ENCODE results near the gene OR6Q1.

Gene OR6Q1

GRCh38 chr11:58060535-58060934, 29.8 kb downstream of the OR6Q1 start:
- H3K4me1 ChIP-seq = no peaks in the 10 kb centered on the region
- H3K36me3 ChIP-seq = no peaks in the 10 kb centered on the region
- H3K4me3 ChIP-seq (ENCODE audit: low read depth, low read length) = no peak overlapping the region
- no peak for DNase-seq
- TF ChIP-seq CTCF (IDR thresholded peaks at IDR 0.05; ENCODE audit: low read depth, low read length) = no peak
- no peaks in the 10 kb centered on the region for H3K9me3 ChIP-seq
- H3K27me3 ChIP-seq = no peaks in the 10 kb centered on the region

- H3K36me3 ChIP-seq = no peaks in the 10 kb centered on the region
- no peak overlapping the region for H3K4me3 ChIP-seq (ENCODE audit: low read depth, low read length)
- H3K4me1 ChIP-seq = no peaks in the 10 kb centered on the region
- no peak for TF ChIP-seq CTCF (IDR thresholded peaks at IDR 0.05; ENCODE audit: low read depth, low read length)
- no peaks in the 10 kb centered on the region for H3K9me3 ChIP-seq
- H3K27me3 ChIP-seq = no peaks in the 10 kb centered on the region
- no peak for DNase-seq
Observed at GRCh38 chr11:58060939-58061672, 30.4 kb downstream of the OR6Q1 start.

- Histone ChIP-seq H3K36me3 (no peaks in the 10 kb centered on the region), H3K9me3 (no peaks in the 10 kb centered on the region), H3K4me3 (ENCODE audit: low read depth, low read length) (no peak overlapping the region), H3K27me3 (no peaks in the 10 kb centered on the region), H3K4me1 (no peaks in the 10 kb centered on the region)
- TF ChIP-seq CTCF (IDR thresholded peaks at IDR 0.05; ENCODE audit: low read depth, low read length) = no peak
- DNase-seq = no peak
Observed at GRCh38 chr11:58061813-58062212, 31.1 kb downstream of the OR6Q1 start.

- Histone ChIP-seq H3K9me3 (no peaks in the 10 kb centered on the region), H3K4me3 (ENCODE audit: low read depth, low read length) (no peak overlapping the region), H3K4me1 (no peaks in the 10 kb centered on the region), H3K36me3 (no peaks in the 10 kb centered on the region), H3K27me3 (no peaks in the 10 kb centered on the region)
- no peak for TF ChIP-seq CTCF (IDR thresholded peaks at IDR 0.05; ENCODE audit: low read depth, low read length)
- DNase-seq = no peak
Observed at GRCh38 chr11:58067685-58068084, 36.9 kb downstream of the OR6Q1 start.

GRCh38 chr11:58068655-58069054, 37.9 kb downstream of the OR6Q1 start:
- TF ChIP-seq CTCF (IDR thresholded peaks at IDR 0.05; ENCODE audit: low read depth, low read length) = no peak
- Histone ChIP-seq H3K4me1 (no peaks in the 10 kb centered on the region), H3K9me3 (no peaks in the 10 kb centered on the region), H3K27me3 (no peaks in the 10 kb centered on the region), H3K36me3 (no peaks in the 10 kb centered on the region), H3K4me3 (ENCODE audit: low read depth, low read length) (no peak overlapping the region)
- DNase-seq = no peak

GRCh38 chr11:58070585-58070984, 39.8 kb downstream of the OR6Q1 start:
- H3K27me3 ChIP-seq = no peaks in the 10 kb centered on the region
- no peaks in the 10 kb centered on the region for H3K4me1 ChIP-seq
- H3K9me3 ChIP-seq = no peaks in the 10 kb centered on the region
- H3K36me3 ChIP-seq = no peaks in the 10 kb centered on the region
- DNase-seq = no peak
- no peak overlapping the region for H3K4me3 ChIP-seq (ENCODE audit: low read depth, low read length)
- TF ChIP-seq CTCF (IDR thresholded peaks at IDR 0.05; ENCODE audit: low read depth, low read length) = no peak

Data from BE2C (cell line).